Neutrophil (primary cell): Measurements from ENCODE around the gene ADAMTS17.

Experiments
- H3K27ac ChIP-seq: fragments of 200-600 bp; sonication (generic); 2 replicates; pipeline ENCODE4 v1.5.1; 2016; ENCODE audit warnings: mild to moderate bottlenecking, moderate library complexity
- H3K27me3 ChIP-seq: fragments of 200-600 bp; sonication (generic); 2 replicates; pipeline ENCODE4 v1.6.0; 2016; ENCODE audit warnings: mild to moderate bottlenecking
- H3K36me3 ChIP-seq: fragments of 200-600 bp; sonication (generic); 2 replicates; pipeline ENCODE4 v1.5.1; 2017
- H3K4me1 ChIP-seq, 2 experiments: fragments of 200-600 bp in 1 of 2; sonication (generic) in 1 of 2; 1 replicate in 1 of 2; 2 replicates in 1 of 2; pipeline versions ENCODE4 v1.5.1 to v1.6.1; 2013 to 2016; ENCODE audit warnings: low read depth in 1 of 2, low read length in 1 of 2, mild to moderate bottlenecking in 1 of 2, moderate library complexity in 1 of 2; ENCODE audit not compliant: control insufficient read depth in 1 of 2, insufficient read depth in 1 of 2
- H3K4me3 ChIP-seq, 2 experiments: fragments of 200-600 bp in 1 of 2; sonication (generic) in 1 of 2; 1 replicate in 1 of 2; 2 replicates in 1 of 2; pipeline ENCODE4 v1.5.1; 2013 to 2016; ENCODE audit warnings: low read depth in 1 of 2, low read length in 1 of 2, mild to moderate bottlenecking in 1 of 2, moderate library complexity in 1 of 2
- H3K9me3 ChIP-seq: fragments of 200-600 bp; sonication (generic); 2 replicates; pipeline ENCODE4 v1.5.1; 2016
- CTCF ChIP-seq: fragments of 200-600 bp; sonication (generic); IDR thresholded peaks from 2 replicates; pipeline ENCODE4 v1.5.1; 2016; ENCODE audit warnings: antibody characterized with exemption

The ADAMTS17 gene

GRCh38 chr15:100026041-100026440 is 315.7 kb downstream of the ADAMTS17 start:
- no peak for TF ChIP-seq CTCF
- no peaks in the 10 kb centered on the region for H3K4me1 ChIP-seq
- no peak overlapping the region for H3K27ac ChIP-seq
- H3K9me3 ChIP-seq, result no peaks in the 10 kb centered on the region
- H3K4me3 ChIP-seq, result no peak overlapping the region
- no peaks in the 10 kb centered on the region for H3K36me3 ChIP-seq
- H3K27me3 ChIP-seq, result no peaks in the 10 kb centered on the region

GRCh38 chr15:100022806-100023205 is 319.0 kb downstream of the ADAMTS17 start:
- Histone ChIP-seq H3K4me3 (no peak overlapping the region), H3K9me3 (no peaks in the 10 kb centered on the region), H3K4me1 (no peaks in the 10 kb centered on the region), H3K36me3 (no peaks in the 10 kb centered on the region), H3K27ac (no peak overlapping the region), H3K27me3 (no peaks in the 10 kb centered on the region)
- no peak for TF ChIP-seq CTCF

GRCh38 chr15:100022391-100022790 is 319.4 kb downstream of the ADAMTS17 start:
- Histone ChIP-seq H3K27me3 (no peaks in the 10 kb centered on the region), H3K36me3 (no peaks in the 10 kb centered on the region), H3K9me3 (no peaks in the 10 kb centered on the region), H3K4me3 (no peak overlapping the region), H3K4me1 (no peaks in the 10 kb centered on the region), H3K27ac (no peak overlapping the region)
- no peak for TF ChIP-seq CTCF

- Histone ChIP-seq H3K9me3 (no peaks in the 10 kb centered on the region), H3K36me3 (no peaks in the 10 kb centered on the region), H3K4me3 (no peak overlapping the region), H3K27me3 (no peaks in the 10 kb centered on the region), H3K4me1 (no peaks in the 10 kb centered on the region), H3K27ac (no peak overlapping the region)
- no peak for TF ChIP-seq CTCF
Observed at GRCh38 chr15:100021653-100022052, 320.1 kb downstream of the ADAMTS17 start.

- no peak overlapping the region for H3K27ac ChIP-seq
- no peaks in the 10 kb centered on the region for H3K36me3 ChIP-seq
- no peak overlapping the region for H3K4me3 ChIP-seq
- no peak for TF ChIP-seq CTCF
- H3K4me1 ChIP-seq, result no peaks in the 10 kb centered on the region
- H3K9me3 ChIP-seq, result no peaks in the 10 kb centered on the region
- no peaks in the 10 kb centered on the region for H3K27me3 ChIP-seq
Observed at GRCh38 chr15:100020614-100021013, 321.2 kb downstream of the ADAMTS17 start.

- TF ChIP-seq CTCF, result no peak
Observed at GRCh38 chr15:100020189-100020588, 321.6 kb downstream of the ADAMTS17 start.

More at GRCh38 chr15:100020189-100020588, 321.6 kb downstream of the ADAMTS17 start:
- no peaks in the 10 kb centered on the region for H3K9me3 ChIP-seq
- no peak overlapping the region for H3K4me3 ChIP-seq
- H3K36me3 ChIP-seq, result no peaks in the 10 kb centered on the region
- no peaks in the 10 kb centered on the region for H3K27me3 ChIP-seq
- no peak overlapping the region for H3K27ac ChIP-seq
- no peaks in the 10 kb centered on the region for H3K4me1 ChIP-seq
